Gastrocnemius medialis (tissue), 4 donors: ENCODE measurements around the gene ZNF23. TPM values are rescaled to one million over a fixed set of nuclear protein-coding genes. Genes with fewer than 3 reads are reported as not detected.

Source experiments
- ATAC-seq, 2 donors: fragments of 150-250 bp; one replicate each; pipeline ENCODE4 v1.9.1; 2016
- DNase-seq, 2 donors: peaks; one replicate each; pipeline ENCODE4 v3.0.0-alpha.2; 2019
- H3K27ac ChIP-seq, 4 donors: fragments of 200-600 bp; sonication (generic); 1 replicate in 1 of 4; 2 replicates in 3 of 4; pipeline ENCODE4 v1.5.1; 2016 to 2018; ENCODE audit warnings: mild to moderate bottlenecking in 2 of 4, moderate library complexity in 1 of 4
- H3K27me3 ChIP-seq, 3 donors: fragments of 200-600 bp; sonication (generic) in 2 of 3; 1 replicate in 1 of 3; 2 replicates in 2 of 3; pipeline versions ENCODE4 v1.5.1 to v1.6.0; 2016 to 2019; ENCODE audit warnings: mild to moderate bottlenecking in 1 of 3, moderate library complexity in 1 of 3
- H3K36me3 ChIP-seq, 2 donors: fragments of 200-600 bp; sonication (generic) in 1 of 2; one replicate each; pipeline ENCODE4 v1.5.1; 2017 to 2018
- H3K4me1 ChIP-seq, 2 donors: fragments of 200-600 bp; sonication (generic) in 1 of 2; one replicate each; pipeline ENCODE4 v1.5.1; 2016 to 2017; ENCODE audit warnings: mild to moderate bottlenecking in 2 of 2
- H3K4me3 ChIP-seq, 4 donors: fragments of 200-600 bp; sonication (generic) in 3 of 4; 1 replicate in 1 of 4; 2 replicates in 3 of 4; pipeline ENCODE4 v1.5.1; 2016 to 2019; ENCODE audit warnings: mild to moderate bottlenecking in 2 of 4
- H3K9me3 ChIP-seq, 3 donors: fragments of 200-600 bp; sonication (generic) in 2 of 3; 1 replicate in 1 of 3; 2 replicates in 2 of 3; pipeline ENCODE4 v1.5.1; 2016 to 2019
- CTCF ChIP-seq, 5 experiments: fragments of 450-650 bp in 3 of 5; fragments of 200-600 bp in 2 of 5; sonication (generic) in 2 of 5; IDR thresholded peaks in 4 of 5; conservative IDR thresholded peaks in 1 of 5; 1 replicate in 4 of 5; 2 replicates in 1 of 5; pipeline ENCODE4 v1.5.1; 2016 to 2019; ENCODE audit warnings: antibody characterized with exemption in 5 of 5, mild to moderate bottlenecking in 3 of 5, moderate library complexity in 3 of 5
- POLR2A ChIP-seq, 2 donors: fragments of 450-650 bp; IDR thresholded peaks; one replicate each; pipeline ENCODE4 v1.6.1; 2017; ENCODE audit warnings: antibody characterized with exemption in 2 of 2, mild to moderate bottlenecking in 2 of 2, moderate library complexity in 2 of 2
- in situ Hi-C, 4 donors: fragments of 200-750 bp; cut with MboI; loops; one replicate each; pipeline versions ENCODE4 v1.15.0 to v1.8.0; 2017; ENCODE audit warnings: low sequenced_read_pairs in 4 of 4
- intact Hi-C: fragments of 100-400 bp; cut with DNase I; formaldehyde crosslinking; loops from one replicate; pipeline ENCODE4 v1.15.1; 2023; ENCODE audit warnings: low total_unique reads
- total RNA-seq, 4 donors: library from RNA; depleted of rRNA; stranded (reverse); fragments of >200 nt; gene quantifications; one replicate each; pipeline versions ENCODE4 v1.1.0 to v1.2.3, GENCODE V29; 2016

ZNF23 gene
- total RNA-seq, 4 donors from 2014 or later, result 3.6 to 5.6 (median 4.7) TPM

GRCh38 chr16:71448274-71448866, 13.7 kb downstream of the ZNF23 start:
- TF ChIP-seq POLR2A (IDR thresholded peaks at IDR 0.05) (no peak), CTCF (IDR thresholded peaks at IDR 0.05 in 4 of 5, conservative IDR thresholded peaks at IDR 0.05 in 1 of 5) (no peak)
- Histone ChIP-seq H3K4me1 (no peaks in the 10 kb centered on the region), H3K36me3 (peaks cover 22 to 75% of the 10 kb centered on the region in 2 donors), H3K27ac (no peak overlapping the region), H3K9me3 (peaks cover 15 to 64% (median 30%) of the 10 kb centered on the region in 3 donors), H3K4me3 (peak overlapping the region in 1 of 4 donors; percentile 37), H3K27me3 (peaks cover 0 to 8% (median 0%) of the 10 kb centered on the region in 3 donors)
- intact Hi-C loops (no loop called here), in situ Hi-C loops (no loop called here)
- no peak for ATAC-seq
- DNase-seq, result no peak

GRCh38 chr16:71443714-71444113, 18.3 kb downstream of the ZNF23 start:
- intact Hi-C loops, result no loop called here
- H3K9me3 ChIP-seq, result peaks cover 11 to 29% (median 29%) of the 10 kb centered on the region in 3 donors

GRCh38 chr16:71442051-71442440, 20.0 kb downstream of the ZNF23 start, which contains the start of gene TLE7:
TLE7 (minus strand) TSS chr16:71442054; CDS start chr16:71433324, 8,730 bp downstream.
- H3K4me1 ChIP-seq, result no peaks in the 10 kb centered on the region
- no peak within 1 kb of the TSS for H3K4me3 ChIP-seq
- intact Hi-C loops (no loop called here), in situ Hi-C loops (no loop called here)
- DNase-seq (no peak), ATAC-seq (no peak)
- H3K9me3 ChIP-seq, result peaks cover 3 to 16% (median 12%) of the 10 kb centered on the region in 3 donors
- H3K27ac ChIP-seq, result no peak within 1 kb of the TSS
- TF ChIP-seq POLR2A (IDR thresholded peaks at IDR 0.05), result no peak
- no peak for TF ChIP-seq CTCF (IDR thresholded peaks at IDR 0.05 in 4 of 5, conservative IDR thresholded peaks at IDR 0.05 in 1 of 5)
- no peaks in the 10 kb centered on the region for H3K27me3 ChIP-seq
- H3K36me3 ChIP-seq, result peaks cover 0 to 12% of the 10 kb centered on the region in 2 donors

More at GRCh38 chr16:71443714-71444113, 18.3 kb downstream of the ZNF23 start:
- DNase-seq (no peak), ATAC-seq (no peak)
- Histone ChIP-seq H3K27ac (no peak overlapping the region), H3K36me3 (peaks cover 8 to 28% of the 10 kb centered on the region in 2 donors), H3K4me3 (no peak overlapping the region), H3K4me1 (no peaks in the 10 kb centered on the region), H3K27me3 (peaks cover 0 to 6% (median 0%) of the 10 kb centered on the region in 3 donors)
- in situ Hi-C loops, result no loop called here
- TF ChIP-seq CTCF (IDR thresholded peaks at IDR 0.05 in 4 of 5, conservative IDR thresholded peaks at IDR 0.05 in 1 of 5), result no peak
- no peak for TF ChIP-seq POLR2A (IDR thresholded peaks at IDR 0.05)

GRCh38 chr16:71441348-71442050, 20.5 kb downstream of the ZNF23 start:
- intact Hi-C loops, result no loop called here
- DNase-seq, result no peak
- in situ Hi-C loops, result no loop called here
- Histone ChIP-seq H3K27me3 (no peaks in the 10 kb centered on the region), H3K36me3 (peaks cover 0 to 6% of the 10 kb centered on the region in 2 donors), H3K27ac (no peak overlapping the region), H3K9me3 (peaks cover 3 to 13% (median 6%) of the 10 kb centered on the region in 3 donors), H3K4me3 (no peak overlapping the region), H3K4me1 (no peaks in the 10 kb centered on the region)
- no peak for ATAC-seq
- peak in 2 of 5 experiments; percentile 17 to 20 for TF ChIP-seq CTCF (IDR thresholded peaks at IDR 0.05 in 4 of 5, conservative IDR thresholded peaks at IDR 0.05 in 1 of 5)
- TF ChIP-seq POLR2A (IDR thresholded peaks at IDR 0.05), result no peak
